Measurements from ENCODE around the gene VILL. TPM values are rescaled to one million over a fixed set of nuclear protein-coding genes. Genes with fewer than 3 reads are reported as not detected.

Gene VILL
- total and polyA plus RNA-seq, 2 of the 8 experiments (the other 6 are each of a cell fraction or from before 2014, with no cell fraction given) = 4.1 to 4.2 TPM

GRCh38 chr3:38022896-38023709 is 32.5 kb downstream of the VILL start (continued):
- no peak for TF ChIP-seq HDAC6 (IDR thresholded peaks at IDR 0.05; ENCODE audit: low read depth, low read length)
- no peak for TF ChIP-seq ATF3 (IDR thresholded peaks at IDR 0.05; ENCODE audit: insufficient read depth, low read depth, low read length)
